NB4 (cell line): ENCODE measurements around the gene COG5.

Experiments
- MAX ChIP-seq: IDR thresholded peaks from 2 replicates; pipeline ENCODE4 v1.6.1; 2011; ENCODE audit warnings: low read depth, low read length
- TF ChIP-seq, protein P1 (sequence below): IDR thresholded peaks from one replicate; pipeline ENCODE4 v1.5.1; 2012; ENCODE audit warnings: low read depth, low read length

GRCh38 chr7:107495516-107495915 is 68.2 kb downstream of the COG5 start:
- TF ChIP-seq, protein P1, sequence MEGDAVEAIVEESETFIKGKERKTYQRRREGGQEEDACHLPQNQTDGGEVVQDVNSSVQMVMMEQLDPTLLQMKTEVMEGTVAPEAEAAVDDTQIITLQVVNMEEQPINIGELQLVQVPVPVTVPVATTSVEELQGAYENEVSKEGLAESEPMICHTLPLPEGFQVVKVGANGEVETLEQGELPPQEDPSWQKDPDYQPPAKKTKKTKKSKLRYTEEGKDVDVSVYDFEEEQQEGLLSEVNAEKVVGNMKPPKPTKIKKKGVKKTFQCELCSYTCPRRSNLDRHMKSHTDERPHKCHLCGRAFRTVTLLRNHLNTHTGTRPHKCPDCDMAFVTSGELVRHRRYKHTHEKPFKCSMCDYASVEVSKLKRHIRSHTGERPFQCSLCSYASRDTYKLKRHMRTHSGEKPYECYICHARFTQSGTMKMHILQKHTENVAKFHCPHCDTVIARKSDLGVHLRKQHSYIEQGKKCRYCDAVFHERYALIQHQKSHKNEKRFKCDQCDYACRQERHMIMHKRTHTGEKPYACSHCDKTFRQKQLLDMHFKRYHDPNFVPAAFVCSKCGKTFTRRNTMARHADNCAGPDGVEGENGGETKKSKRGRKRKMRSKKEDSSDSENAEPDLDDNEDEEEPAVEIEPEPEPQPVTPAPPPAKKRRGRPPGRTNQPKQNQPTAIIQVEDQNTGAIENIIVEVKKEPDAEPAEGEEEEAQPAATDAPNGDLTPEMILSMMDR = no peak
- TF ChIP-seq MAX = no peak
